Breast epithelium (tissue), 3 donors: ENCODE results near the gene GLIPR1L1.

Experiments
- CTCF ChIP-seq, 3 donors: fragments of 450-650 bp; IDR thresholded peaks; one replicate each; pipeline ENCODE4 v1.5.1; 2016 to 2017; ENCODE audit warnings: antibody characterized with exemption in 3 of 3, mild to moderate bottlenecking in 3 of 3, moderate library complexity in 3 of 3
- POLR2A ChIP-seq: fragments of 450-650 bp; IDR thresholded peaks from one replicate; pipeline ENCODE4 v1.6.1; 2016; ENCODE audit warnings: antibody characterized with exemption, mild to moderate bottlenecking, moderate library complexity

- peak; percentile 62 to 93 (median 82) for TF ChIP-seq CTCF (IDR thresholded peaks at IDR 0.05)
- peak; percentile 69 for TF ChIP-seq POLR2A
Measured at GRCh38 chr12:75390899-75391538, 56.5 kb downstream of the GLIPR1L1 start, which contains the start of gene GLIPR1L2.
